ENCODE measurements around the gene FAM25C. TPM values are rescaled to one million over a fixed set of nuclear protein-coding genes. Genes with fewer than 3 reads are reported as not detected.
"Not testable (repeated sequence)": the region's sequence is repeated elsewhere in the genome, so short reads cannot be mapped to it uniquely, and the experiment has no call there.

FAM25C gene
- total RNA-seq, 1 donor from 2014 or later, result not detected

DNA sequence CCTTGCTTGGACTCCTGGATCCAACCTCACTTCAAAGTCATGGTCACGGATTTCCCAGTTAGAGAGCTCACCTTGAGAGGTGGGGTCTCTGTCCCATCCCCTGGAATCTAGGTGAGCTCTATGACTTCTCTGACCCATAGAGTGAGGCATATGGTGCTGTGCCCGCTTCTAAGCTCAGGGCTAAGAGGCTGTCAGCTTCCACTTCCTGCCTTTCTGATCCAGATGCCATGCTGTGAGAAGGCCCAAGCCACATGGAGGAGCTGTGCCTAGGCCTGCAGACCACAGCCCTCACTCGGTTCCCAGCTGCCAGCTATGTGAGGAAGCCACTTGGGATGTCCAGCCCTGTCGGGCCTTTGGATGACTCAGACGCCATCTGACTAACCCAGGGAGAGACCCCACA lies 39.9 kb downstream of the FAM25C start:
- DNase-seq (ENCODE audit: low read depth), result peak; percentile 22

DNA sequence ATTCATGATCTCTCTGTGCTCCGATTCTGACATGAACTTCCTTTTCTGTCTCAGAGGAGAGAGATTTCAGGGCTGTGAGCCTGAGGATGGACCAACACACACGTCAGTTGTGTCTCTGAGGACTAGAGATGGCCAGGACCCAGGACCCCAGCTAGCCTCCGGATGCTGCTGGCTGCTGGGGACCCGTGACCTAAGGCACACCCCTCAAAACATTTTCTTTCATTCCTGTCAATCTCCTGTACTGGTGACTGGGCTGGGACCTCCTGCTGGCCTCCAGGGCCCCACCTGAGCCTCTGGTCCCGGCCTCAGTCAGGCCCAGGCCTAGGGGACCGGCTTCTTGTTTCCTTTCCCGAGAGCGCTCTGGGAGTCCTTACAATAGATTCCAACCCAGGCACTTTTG lies 42.4 kb downstream of the FAM25C start:
- not testable (repeated sequence) for DNase-seq (ENCODE audit: low read depth)

DNA sequence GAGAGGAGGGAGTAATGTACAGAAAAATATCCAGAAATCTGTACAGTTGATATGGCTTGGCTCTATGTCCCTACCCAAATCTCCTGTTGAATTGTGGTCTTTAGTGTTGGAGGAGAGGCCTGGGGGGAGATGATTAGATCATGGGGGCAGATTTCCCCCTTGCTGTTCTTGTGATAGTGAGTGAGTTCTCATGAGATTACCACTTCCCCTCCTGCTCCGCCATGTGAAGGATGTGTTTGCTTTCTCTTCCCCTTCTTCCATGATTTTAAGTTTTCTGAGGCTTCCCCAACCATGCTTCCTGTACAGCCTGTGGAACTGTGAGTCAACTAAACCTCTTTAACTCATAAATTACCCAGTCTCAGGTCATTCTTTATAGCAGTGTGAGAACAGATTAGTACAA lies 52.2 kb downstream of the FAM25C start:
- DNase-seq (ENCODE audit: low read depth), result not testable (repeated sequence)

Other genes starting within 250 kb of the FAM25C start
- gene SYT15B, start 236.2 kb downstream of the FAM25C start, total RNA-seq, result not detected in 2 replicates
- not detected in 2 replicates for gene NPY4R2, start 81.1 kb downstream of the FAM25C start, total RNA-seq